ENCODE results near the gene KISS1R. TPM values are rescaled to one million over a fixed set of nuclear protein-coding genes. Genes with fewer than 3 reads are reported as not detected.

KISS1R gene
- polyA plus RNA-seq, 1 donor (not counting 4 experiments of a cell fraction or from before 2014, with no cell fraction given): not detected

GRCh38 chr19:911197-912033 is 5.7 kb upstream of the KISS1R start:
- H3K4me1 ChIP-seq (ENCODE audit: control insufficient read depth, extremely low read depth, insufficient read depth, low read length): peaks cover 6% of the 10 kb centered on the region
- peak overlapping the region; percentile 16 for H3K4me2 ChIP-seq (ENCODE audit: control insufficient read depth, extremely low read depth, insufficient read depth, low read depth, low read length)
- peak overlapping the region in 1 of 3 experiments; percentile 22 for H3K4me3 ChIP-seq (ENCODE audit: control insufficient read depth in 2 of 3, extremely low read depth in 1 of 3, insufficient read depth in 2 of 3, low read depth in 1 of 3, low read length in 3 of 3)
- dilution Hi-C loops (cut with MboI; ENCODE audit: extremely low pct_ligation_motif_present, low sequenced_read_pairs): no loop called here
- no peaks in the 10 kb centered on the region for H3K9me3 ChIP-seq (ENCODE audit: control insufficient read depth, low read depth, low read length)
- H3K27me3 ChIP-seq (ENCODE audit: control insufficient read depth, extremely low read depth, insufficient read depth, low read length): no peaks in the 10 kb centered on the region
- H3K9me1 ChIP-seq (ENCODE audit: control insufficient read depth, extremely low read depth, insufficient read depth, low read length): no peaks in the 10 kb centered on the region
- peaks cover 0 to 2% of the 10 kb centered on the region in 2 experiments for H3K36me3 ChIP-seq (ENCODE audit: control insufficient read depth in 2 of 2, extremely low read depth in 1 of 2, insufficient read depth in 2 of 2, low read length in 2 of 2)
- H3K79me2 ChIP-seq (ENCODE audit: control insufficient read depth, insufficient read depth, low read length): peaks cover 37% of the 10 kb centered on the region
- no peak overlapping the region for H3K9ac ChIP-seq (ENCODE audit: control insufficient read depth, extremely low read depth, insufficient read depth, low read length)
- H3K27ac ChIP-seq (ENCODE audit: control insufficient read depth, insufficient read depth, low read length): no peak overlapping the region
- TF ChIP-seq CTCF (optimal IDR thresholded peaks at IDR 0.05 in 1 of 3, IDR thresholded peaks at IDR 0.05 in 1 of 3, conservative IDR thresholded peaks at IDR 0.05 in 1 of 3; ENCODE audit: extremely low read depth in 1 of 3, insufficient read depth in 2 of 3, low read length in 3 of 3) (no peak), EZH2 (IDR thresholded peaks at IDR 0.05; ENCODE audit: low read length) (no peak)
- no peak for FAIRE-seq
- DNase-seq (ENCODE audit: low read depth, low spot score): no peak
- no peak overlapping the region for H2AFZ ChIP-seq (ENCODE audit: control insufficient read depth, low read length)
- H4K20me1 ChIP-seq (ENCODE audit: control insufficient read depth, extremely low read depth, insufficient read depth, low read length): peaks cover 9% of the 10 kb centered on the region

GRCh38 chr19:912181-913079 is 4.7 kb upstream of the KISS1R start:
- Histone ChIP-seq H3K4me2 (ENCODE audit: control insufficient read depth, extremely low read depth, insufficient read depth, low read depth, low read length) (no peak overlapping the region), H3K79me2 (ENCODE audit: control insufficient read depth, insufficient read depth, low read length) (peaks cover 28% of the 10 kb centered on the region), H3K4me3 (ENCODE audit: control insufficient read depth in 2 of 3, extremely low read depth in 1 of 3, insufficient read depth in 2 of 3, low read depth in 1 of 3, low read length in 3 of 3) (peak overlapping the region; percentile 69 to 84 (median 79)), H3K9ac (ENCODE audit: control insufficient read depth, extremely low read depth, insufficient read depth, low read length) (peak overlapping the region; percentile 82), H3K9me3 (ENCODE audit: control insufficient read depth, low read depth, low read length) (no peaks in the 10 kb centered on the region), H3K27ac (ENCODE audit: control insufficient read depth, insufficient read depth, low read length) (peak overlapping the region; percentile 56), H2AFZ (ENCODE audit: control insufficient read depth, low read length) (peak overlapping the region; percentile 37), H3K36me3 (ENCODE audit: control insufficient read depth in 2 of 2, extremely low read depth in 1 of 2, insufficient read depth in 2 of 2, low read length in 2 of 2) (no peaks in the 10 kb centered on the region), H3K4me1 (ENCODE audit: control insufficient read depth, extremely low read depth, insufficient read depth, low read length) (peaks cover 7% of the 10 kb centered on the region), H3K27me3 (ENCODE audit: control insufficient read depth, extremely low read depth, insufficient read depth, low read length) (peaks cover 7% of the 10 kb centered on the region), H3K9me1 (ENCODE audit: control insufficient read depth, extremely low read depth, insufficient read depth, low read length) (no peaks in the 10 kb centered on the region), H4K20me1 (ENCODE audit: control insufficient read depth, extremely low read depth, insufficient read depth, low read length) (peaks cover 6% of the 10 kb centered on the region)
- DNase-seq (ENCODE audit: low read depth, low spot score) (no peak), FAIRE-seq (no peak)
- no peak for TF ChIP-seq CTCF (optimal IDR thresholded peaks at IDR 0.05 in 1 of 3, IDR thresholded peaks at IDR 0.05 in 1 of 3, conservative IDR thresholded peaks at IDR 0.05 in 1 of 3; ENCODE audit: extremely low read depth in 1 of 3, insufficient read depth in 2 of 3, low read length in 3 of 3)
- no peak for TF ChIP-seq EZH2 (IDR thresholded peaks at IDR 0.05; ENCODE audit: low read length)
- dilution Hi-C loops (cut with MboI; ENCODE audit: extremely low pct_ligation_motif_present, low sequenced_read_pairs): no loop called here
